ENCODE data around the gene SLC5A11. TPM values are rescaled to one million over a fixed set of nuclear protein-coding genes. Genes with fewer than 3 reads are reported as not detected.

Gene SLC5A11
- total RNA-seq, 1 experiment from 2014 or later, result not detected

DNA sequence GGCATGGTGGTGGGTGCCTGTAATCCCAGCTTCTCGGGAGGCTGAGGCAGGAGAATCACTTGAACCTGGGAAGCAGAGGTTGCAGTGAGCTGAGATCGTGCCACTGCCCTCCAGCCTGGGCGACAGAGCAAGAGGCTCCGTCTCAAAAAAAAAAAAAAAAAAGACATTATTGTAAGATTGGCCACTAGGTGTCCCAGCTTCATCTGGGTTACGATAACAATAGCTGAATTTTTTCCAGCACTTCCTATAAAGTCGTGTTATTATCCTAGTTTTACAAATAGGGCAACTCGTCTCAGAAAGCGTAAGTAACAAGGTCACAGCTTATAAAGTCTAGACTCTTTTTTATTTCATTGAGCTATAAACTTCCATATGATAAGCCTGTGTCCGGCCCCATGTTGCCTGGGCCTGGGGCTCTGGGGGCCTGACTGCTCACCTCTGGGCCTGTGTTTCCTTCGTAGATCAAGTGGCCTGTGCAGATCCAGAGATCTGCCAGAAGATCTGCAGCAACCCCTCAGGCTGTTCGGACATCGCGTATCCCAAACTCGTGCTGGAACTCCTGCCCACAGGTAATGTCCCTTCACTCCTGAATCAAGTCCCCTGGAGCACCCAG lies 60.5 kb downstream of the SLC5A11 start:
- Histone ChIP-seq H3K9me3 (ENCODE audit: low read depth, low read length, poor library complexity, severe bottlenecking) (no peaks in the 10 kb centered on the region), H3K27ac (ENCODE audit: low read depth, low read length, poor library complexity, severe bottlenecking) (no peak overlapping the region), H3K27me3 (replicated peaks; ENCODE audit: insufficient read depth, low read depth, low read length, poor library complexity) (no peaks in the 10 kb centered on the region), H3K4me3 (ENCODE audit: low read depth, low read length, poor library complexity, severe bottlenecking) (no peak overlapping the region), H3K36me3 (ENCODE audit: insufficient read depth, low read length, poor library complexity, severe bottlenecking) (no peaks in the 10 kb centered on the region), H3K4me1 (ENCODE audit: insufficient read depth, low read length, poor library complexity, severe bottlenecking) (no peaks in the 10 kb centered on the region)
- no peak for TF ChIP-seq EZH2 (IDR thresholded peaks at IDR 0.05; ENCODE audit: borderline replicate concordance, low read depth, low read length, poor library complexity, severe bottlenecking)
- TF ChIP-seq, protein P1, sequence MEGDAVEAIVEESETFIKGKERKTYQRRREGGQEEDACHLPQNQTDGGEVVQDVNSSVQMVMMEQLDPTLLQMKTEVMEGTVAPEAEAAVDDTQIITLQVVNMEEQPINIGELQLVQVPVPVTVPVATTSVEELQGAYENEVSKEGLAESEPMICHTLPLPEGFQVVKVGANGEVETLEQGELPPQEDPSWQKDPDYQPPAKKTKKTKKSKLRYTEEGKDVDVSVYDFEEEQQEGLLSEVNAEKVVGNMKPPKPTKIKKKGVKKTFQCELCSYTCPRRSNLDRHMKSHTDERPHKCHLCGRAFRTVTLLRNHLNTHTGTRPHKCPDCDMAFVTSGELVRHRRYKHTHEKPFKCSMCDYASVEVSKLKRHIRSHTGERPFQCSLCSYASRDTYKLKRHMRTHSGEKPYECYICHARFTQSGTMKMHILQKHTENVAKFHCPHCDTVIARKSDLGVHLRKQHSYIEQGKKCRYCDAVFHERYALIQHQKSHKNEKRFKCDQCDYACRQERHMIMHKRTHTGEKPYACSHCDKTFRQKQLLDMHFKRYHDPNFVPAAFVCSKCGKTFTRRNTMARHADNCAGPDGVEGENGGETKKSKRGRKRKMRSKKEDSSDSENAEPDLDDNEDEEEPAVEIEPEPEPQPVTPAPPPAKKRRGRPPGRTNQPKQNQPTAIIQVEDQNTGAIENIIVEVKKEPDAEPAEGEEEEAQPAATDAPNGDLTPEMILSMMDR (conservative IDR thresholded peaks at IDR 0.05; ENCODE audit: low read depth, low read length), result peak; percentile 55
- ChIA-PET POLR2A (ENCODE audit: low non-redundant PET) (no interaction called here), CTCF (interaction anchor here (0.6 to 1.0 kb wide), 6 partner anchors 45 to 319 kb away, joined by 3 to 12 read pairs (median 6); no protein-coding TSS in a partner anchor)
- peak; percentile 48 for DNase-seq (ENCODE audit: low spot score)
- no TSS peak for BruUV-seq (replicated peaks)
- intact Hi-C loops (cut with micrococcal nuclease; ENCODE audit: unreplicated experiment), result no loop called here

DNA sequence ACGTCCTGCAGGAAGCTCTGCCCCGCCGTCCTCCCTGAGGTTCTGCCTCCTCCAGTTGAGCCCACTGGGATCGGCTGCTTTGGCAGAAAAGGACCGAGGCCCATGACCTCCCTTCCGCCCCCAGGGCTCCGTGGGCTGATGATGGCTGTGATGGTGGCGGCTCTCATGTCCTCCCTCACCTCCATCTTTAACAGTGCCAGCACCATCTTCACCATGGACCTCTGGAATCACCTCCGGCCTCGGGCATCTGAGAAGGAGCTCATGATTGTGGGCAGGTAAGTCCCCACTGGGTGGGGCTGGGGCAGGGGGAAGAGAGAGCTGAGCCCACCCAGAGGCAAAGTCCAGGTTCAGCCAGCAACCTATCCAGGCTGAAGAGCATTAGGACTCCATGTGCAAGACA lies 61.1 kb downstream of the SLC5A11 start:
- Histone ChIP-seq H3K36me3 (ENCODE audit: insufficient read depth, low read length, poor library complexity, severe bottlenecking) (no peaks in the 10 kb centered on the region), H3K4me1 (ENCODE audit: insufficient read depth, low read length, poor library complexity, severe bottlenecking) (no peaks in the 10 kb centered on the region), H3K9me3 (ENCODE audit: low read depth, low read length, poor library complexity, severe bottlenecking) (no peaks in the 10 kb centered on the region), H3K27ac (ENCODE audit: low read depth, low read length, poor library complexity, severe bottlenecking) (no peak overlapping the region), H3K27me3 (replicated peaks; ENCODE audit: insufficient read depth, low read depth, low read length, poor library complexity) (no peaks in the 10 kb centered on the region), H3K4me3 (ENCODE audit: low read depth, low read length, poor library complexity, severe bottlenecking) (no peak overlapping the region)
- ChIA-PET POLR2A (ENCODE audit: low non-redundant PET) (no interaction called here), CTCF (interaction anchor here (0.6 to 1.1 kb wide), 4 partner anchors 68 to 339 kb away, joined by 3 to 12 read pairs (median 6); no protein-coding TSS in a partner anchor)
- no peak for DNase-seq (ENCODE audit: low spot score)
- TF ChIP-seq EZH2 (IDR thresholded peaks at IDR 0.05; ENCODE audit: borderline replicate concordance, low read depth, low read length, poor library complexity, severe bottlenecking), result no peak
- TF ChIP-seq, protein P1 (conservative IDR thresholded peaks at IDR 0.05; ENCODE audit: low read depth, low read length), result no peak
- intact Hi-C loops (cut with micrococcal nuclease; ENCODE audit: unreplicated experiment), result no loop called here
- no TSS peak for BruUV-seq (replicated peaks)

DNA sequence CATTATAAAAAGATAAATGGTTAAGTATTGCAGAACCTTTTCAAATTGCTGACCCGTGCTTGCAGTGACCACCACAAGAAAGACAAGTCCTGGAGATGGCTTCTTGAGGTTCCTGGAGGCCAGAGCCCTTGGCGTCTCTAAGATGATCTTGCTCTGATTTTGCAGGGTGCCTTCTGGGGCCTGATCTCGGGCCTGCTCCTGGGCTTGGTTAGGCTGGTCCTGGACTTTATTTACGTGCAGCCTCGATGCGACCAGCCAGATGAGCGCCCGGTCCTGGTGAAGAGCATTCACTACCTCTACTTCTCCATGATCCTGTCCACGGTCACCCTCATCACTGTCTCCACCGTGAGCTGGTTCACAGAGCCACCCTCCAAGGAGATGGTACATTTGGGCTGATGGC lies 63.0 kb downstream of the SLC5A11 start:
- TF ChIP-seq, protein P1 (conservative IDR thresholded peaks at IDR 0.05; ENCODE audit: low read depth, low read length), result no peak
- no peak for TF ChIP-seq EZH2 (IDR thresholded peaks at IDR 0.05; ENCODE audit: borderline replicate concordance, low read depth, low read length, poor library complexity, severe bottlenecking)
- H3K36me3 ChIP-seq (ENCODE audit: insufficient read depth, low read length, poor library complexity, severe bottlenecking), result no peaks in the 10 kb centered on the region
- POLR2A ChIA-PET (ENCODE audit: low non-redundant PET), result no interaction called here
- DNase-seq (ENCODE audit: low spot score), result no peak
- intact Hi-C loops (cut with micrococcal nuclease; ENCODE audit: unreplicated experiment), result no loop called here
- no peaks in the 10 kb centered on the region for H3K9me3 ChIP-seq (ENCODE audit: low read depth, low read length, poor library complexity, severe bottlenecking)
- no peaks in the 10 kb centered on the region for H3K27me3 ChIP-seq (replicated peaks; ENCODE audit: insufficient read depth, low read depth, low read length, poor library complexity)
- no peak overlapping the region for H3K4me3 ChIP-seq (ENCODE audit: low read depth, low read length, poor library complexity, severe bottlenecking)
- no peaks in the 10 kb centered on the region for H3K4me1 ChIP-seq (ENCODE audit: insufficient read depth, low read length, poor library complexity, severe bottlenecking)
- no TSS peak for BruUV-seq (replicated peaks)
- CTCF ChIA-PET, result no interaction called here
- H3K27ac ChIP-seq (ENCODE audit: low read depth, low read length, poor library complexity, severe bottlenecking), result no peak overlapping the region
